ENCODE measurements around the gene DDR2. TPM values are rescaled to one million over a fixed set of nuclear protein-coding genes. Genes with fewer than 3 reads are reported as not detected.

Gene DDR2
- polyA plus RNA-seq, 3 donors, result 0.07 TPM; not detected in 2

DNA sequence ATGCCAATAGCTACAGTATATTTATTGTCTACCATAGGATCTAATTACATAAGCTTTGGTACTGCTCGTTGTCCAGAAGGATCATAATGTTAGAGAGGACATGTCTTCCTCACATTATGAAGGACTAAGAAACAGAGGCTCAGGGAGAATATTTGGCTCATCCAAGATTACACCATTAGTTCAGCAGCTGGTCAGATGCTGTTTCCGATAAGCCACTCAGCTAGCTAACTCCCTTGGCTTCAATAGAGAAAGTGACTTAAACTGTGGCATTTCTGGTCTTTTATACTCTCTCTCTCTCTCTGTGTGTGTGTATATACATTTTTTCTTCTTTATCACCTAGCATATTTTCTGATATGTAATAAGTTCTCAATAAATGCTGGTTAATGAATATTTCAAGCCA, 70.4 kb downstream of the DDR2 start:
- Histone ChIP-seq H3K27ac (ENCODE audit: low read depth in 1 of 2, low read length in 2 of 2) (no peak overlapping the region), H3K9me3 (replicated peaks in 1 of 2; ENCODE audit: control insufficient read depth in 1 of 2, insufficient read depth in 1 of 2, low read length in 2 of 2) (no peaks in the 10 kb centered on the region), H3K4me1 (ENCODE audit: control insufficient read depth in 1 of 2, insufficient read depth in 2 of 2, low read length in 2 of 2) (no peaks in the 10 kb centered on the region), H3K9ac (ENCODE audit: insufficient read depth, low read length, poor library complexity, severe bottlenecking) (no peak overlapping the region), H3K79me2 (ENCODE audit: insufficient read depth, low read length) (no peaks in the 10 kb centered on the region), H3K36me3 (replicated peaks in 1 of 2; ENCODE audit: control insufficient read depth in 1 of 2, insufficient read depth in 2 of 2, low read length in 2 of 2) (no peaks in the 10 kb centered on the region), H3K27me3 (ENCODE audit: control insufficient read depth in 2 of 2, insufficient read depth in 2 of 2, low read length in 2 of 2) (no peaks in the 10 kb centered on the region), H4K20me1 (ENCODE audit: insufficient read depth, low read length) (no peaks in the 10 kb centered on the region), H2AFZ (ENCODE audit: insufficient read depth, low read depth, low read length, poor library complexity, severe bottlenecking) (no peak overlapping the region), H3K4me2 (replicated peaks; ENCODE audit: extremely low read depth, low read length, poor library complexity, severe bottlenecking) (no peak overlapping the region), H3K4me3 (replicated peaks in 1 of 3; ENCODE audit: low read depth in 2 of 3, low read length in 3 of 3) (no peak overlapping the region)
- Mint-ChIP-seq H3K27me3 (ENCODE audit: low read depth in 3 of 3) (no peaks in the 10 kb centered on the region), H3K27ac (no peak overlapping the region), H3K4me3 (no peak overlapping the region), H3K4me1 (no peaks in the 10 kb centered on the region), H3K9me3 (peaks cover 0 to 14% (median 0%) of the 10 kb centered on the region in 7 donors), H3K36me3 (no peaks in the 10 kb centered on the region)
- intact Hi-C loops (cut with micrococcal nuclease), result no loop called here
- no peak for DNase-seq
- TF ChIP-seq CTCF (IDR thresholded peaks at IDR 0.05), result no peak
- WGBS (ENCODE audit: insufficient coverage), result no CpG with 5 or more reads among the region's 2 CpGs

- H3K36me3 Mint-ChIP-seq, result no peaks in the 10 kb centered on the region
- H3K27ac Mint-ChIP-seq, result no peak overlapping the region
- DNase-seq, result no peak
- Histone ChIP-seq H3K9me3 (replicated peaks in 1 of 2; ENCODE audit: control insufficient read depth in 1 of 2, insufficient read depth in 1 of 2, low read length in 2 of 2) (no peaks in the 10 kb centered on the region), H3K27me3 (ENCODE audit: control insufficient read depth in 2 of 2, insufficient read depth in 2 of 2, low read length in 2 of 2) (no peaks in the 10 kb centered on the region), H3K36me3 (replicated peaks in 1 of 2; ENCODE audit: control insufficient read depth in 1 of 2, insufficient read depth in 2 of 2, low read length in 2 of 2) (no peaks in the 10 kb centered on the region), H3K4me1 (ENCODE audit: control insufficient read depth in 1 of 2, insufficient read depth in 2 of 2, low read length in 2 of 2) (no peaks in the 10 kb centered on the region), H3K9ac (ENCODE audit: insufficient read depth, low read length, poor library complexity, severe bottlenecking) (no peak overlapping the region), H2AFZ (ENCODE audit: insufficient read depth, low read depth, low read length, poor library complexity, severe bottlenecking) (no peak overlapping the region), H3K4me3 (replicated peaks in 1 of 3; ENCODE audit: low read depth in 2 of 3, low read length in 3 of 3) (no peak overlapping the region), H3K4me2 (replicated peaks; ENCODE audit: extremely low read depth, low read length, poor library complexity, severe bottlenecking) (no peak overlapping the region), H4K20me1 (ENCODE audit: insufficient read depth, low read length) (no peaks in the 10 kb centered on the region), H3K79me2 (ENCODE audit: insufficient read depth, low read length) (no peaks in the 10 kb centered on the region), H3K27ac (ENCODE audit: low read depth in 1 of 2, low read length in 2 of 2) (no peak overlapping the region)
- H3K4me1 Mint-ChIP-seq, result no peaks in the 10 kb centered on the region
- intact Hi-C loops (cut with micrococcal nuclease), result no loop called here
- no peak overlapping the region for H3K4me3 Mint-ChIP-seq
- no peaks in the 10 kb centered on the region for H3K27me3 Mint-ChIP-seq (ENCODE audit: low read depth in 3 of 3)
- TF ChIP-seq CTCF (IDR thresholded peaks at IDR 0.05), result no peak
- peaks cover 0 to 10% (median 0%) of the 10 kb centered on the region in 7 donors for H3K9me3 Mint-ChIP-seq
- WGBS (ENCODE audit: insufficient coverage), result 92% methylated on average over 4 of the region's 4 CpGs
Observed at GRCh38 chr1:162703708-162704107, 71.4 kb downstream of the DDR2 start.

Data from CD14-positive monocyte (primary cell).